SW 1271 (cell line): ENCODE data around the gene RNMT.
A peak's percentile ranks its signal among the peaks of the same experiment; 100 is the strongest.

ENCODE experiments used
- DNase-seq, 2 experiments: peaks; one replicate each; lab custom pipeline; 2025; lab: John Stamatoyannopoulos, UW

The RNMT gene

DNA sequence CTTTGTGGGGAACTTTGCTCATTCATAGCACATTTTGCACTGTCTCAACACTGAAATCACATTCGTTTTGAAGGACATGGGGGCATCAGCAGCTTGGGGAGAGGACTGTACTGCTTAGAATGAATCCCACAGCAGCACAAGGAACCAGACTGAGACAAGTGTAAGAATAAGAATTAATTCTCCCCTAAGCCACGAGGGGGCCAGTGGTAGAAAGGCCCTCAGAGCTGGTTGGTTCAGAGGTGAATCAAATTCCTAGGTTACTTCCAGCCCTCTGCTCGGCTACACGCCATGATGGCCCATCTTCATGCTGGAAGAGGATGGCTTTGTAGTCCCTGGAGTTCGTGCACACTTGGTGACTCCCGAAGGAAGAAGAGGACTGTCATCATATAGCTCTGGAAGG lies 85.5 kb downstream of the RNMT start:
- DNase-seq = no peak

DNA sequence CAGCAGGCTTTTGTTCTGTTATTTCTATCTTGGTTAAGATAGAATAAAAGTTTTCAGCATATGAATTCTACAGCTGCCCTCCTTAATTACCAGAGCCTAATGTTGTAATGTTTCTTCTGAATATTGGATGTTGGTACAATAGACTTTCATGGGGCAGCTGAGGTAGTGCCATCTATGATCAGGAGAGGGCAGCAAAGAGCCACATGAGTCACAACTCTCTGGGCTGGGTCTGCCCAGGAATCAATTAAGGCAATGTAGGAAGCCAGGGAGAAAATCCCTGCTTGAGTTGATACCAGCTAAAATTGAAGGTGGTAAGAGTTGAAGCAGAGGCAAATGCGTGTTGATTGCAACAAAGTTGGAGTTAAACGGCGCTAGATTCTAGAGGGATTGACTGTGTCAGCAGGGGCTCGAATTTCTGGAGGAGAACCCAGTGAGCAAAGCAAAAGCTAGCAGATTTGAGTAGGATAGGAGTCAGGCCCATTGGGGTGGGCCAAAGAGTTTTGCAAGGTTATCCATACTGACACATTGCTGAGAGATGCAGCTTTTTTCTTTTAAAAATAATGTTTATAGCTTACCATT lies 86.9 kb downstream of the RNMT start:
- DNase-seq = peak in 1 of 2 experiments; percentile 43
